HG03039 (cell line): Measurements from ENCODE around the gene SULT2B1.
"Not testable (repeated sequence)": the region's sequence is repeated elsewhere in the genome, so short reads cannot be mapped to it uniquely, and the experiment has no call there.

Source experiments
- ATAC-seq: cut with Tn5 transposase; IDR thresholded peaks from one replicate; pipeline ENCODE4 v1.9.1; 2021; ENCODE audit warnings: mild to moderate bottlenecking, moderate library complexity; ENCODE audit not compliant: unreplicated experiment

SULT2B1 gene

DNA sequence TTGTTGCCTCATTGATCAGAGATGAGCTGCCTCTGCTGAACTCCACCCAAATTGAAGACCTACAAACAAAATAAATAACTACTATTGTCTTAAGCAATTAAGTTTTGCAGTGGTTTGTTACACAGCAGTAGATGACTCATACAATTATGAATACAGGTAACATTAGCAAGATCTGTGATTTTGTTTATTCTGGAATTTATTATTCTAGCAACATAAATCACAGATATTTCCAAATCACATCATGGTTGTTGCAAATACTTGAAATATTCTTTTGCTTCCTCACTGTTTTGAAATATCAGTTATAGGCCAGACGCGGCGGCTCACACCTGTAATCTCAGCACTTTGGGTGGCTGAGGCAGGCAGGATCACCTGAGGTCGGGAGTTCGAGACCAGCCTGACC is 27.2 kb upstream of the SULT2B1 start:
- no peak for ATAC-seq

DNA sequence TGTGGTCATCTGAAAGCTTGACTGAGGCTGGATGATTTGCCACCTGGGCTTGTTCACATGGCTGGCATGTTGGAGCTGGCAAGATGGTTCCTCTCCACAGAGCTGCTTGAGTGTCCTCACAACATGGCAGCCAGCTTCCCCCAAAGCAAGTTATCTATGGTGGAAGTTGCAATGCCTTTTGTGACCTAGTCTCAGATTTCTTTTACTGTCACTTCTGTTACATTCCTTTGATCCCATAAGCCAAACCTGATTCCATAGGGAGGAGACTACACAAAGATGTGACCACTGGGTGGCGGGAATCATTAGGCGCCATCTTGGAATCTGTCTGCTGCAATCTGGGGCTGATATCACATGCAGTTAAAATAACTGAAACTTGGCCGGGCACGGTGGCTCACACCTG is 22.8 kb upstream of the SULT2B1 start:
- ATAC-seq: no peak

DNA sequence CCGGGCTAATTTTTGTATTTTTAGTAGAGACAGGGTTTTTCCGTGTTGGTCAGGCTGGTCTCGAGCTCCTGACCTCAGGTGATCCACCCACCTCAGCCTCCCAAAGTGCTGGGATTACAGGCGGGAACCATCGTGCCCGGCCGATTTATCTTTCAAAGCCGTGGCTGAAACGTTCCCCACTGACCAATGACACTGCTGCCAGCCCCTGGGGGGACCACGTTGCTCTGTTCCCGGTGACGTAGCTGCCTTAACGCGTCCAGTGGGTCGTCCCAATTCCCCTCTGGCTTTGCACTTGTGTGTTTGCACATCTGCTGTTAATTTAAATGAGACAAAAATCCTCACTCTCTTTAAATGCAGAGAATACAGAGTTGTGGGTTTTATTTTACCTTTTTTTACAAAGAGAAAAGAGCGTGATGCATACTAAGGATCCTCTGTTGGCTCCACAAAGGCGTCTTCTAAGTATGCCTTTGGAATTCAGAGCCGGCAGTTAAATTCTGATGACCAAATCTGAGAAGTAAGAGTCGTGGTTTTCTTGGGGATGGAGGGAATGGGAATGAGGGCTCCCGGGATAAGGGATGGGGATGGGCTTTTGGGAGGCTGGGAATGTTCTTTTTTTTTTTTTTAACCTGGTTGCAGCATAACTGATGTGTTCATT is 21.8 kb upstream of the SULT2B1 start:
- ATAC-seq: no peak

DNA sequence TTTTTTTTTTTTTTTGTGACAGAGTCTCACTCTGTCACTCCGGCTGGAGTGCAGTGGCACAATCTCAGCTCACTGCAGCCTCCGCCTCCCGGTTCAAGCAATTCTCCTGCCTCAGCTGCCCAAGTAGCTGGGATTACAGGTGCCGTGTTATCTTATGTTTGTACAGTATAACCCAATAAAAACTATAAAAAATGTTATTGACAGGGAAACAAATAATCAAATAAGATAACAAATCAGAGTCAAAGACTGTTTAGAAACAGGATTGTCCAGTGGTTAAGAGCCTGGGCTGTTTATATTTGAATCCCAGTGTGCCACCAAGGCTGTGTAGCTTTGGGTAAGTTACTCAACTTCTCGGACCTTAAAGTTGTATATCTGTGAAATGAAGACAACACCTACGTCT is 21.2 kb upstream of the SULT2B1 start:
- no peak for ATAC-seq

DNA sequence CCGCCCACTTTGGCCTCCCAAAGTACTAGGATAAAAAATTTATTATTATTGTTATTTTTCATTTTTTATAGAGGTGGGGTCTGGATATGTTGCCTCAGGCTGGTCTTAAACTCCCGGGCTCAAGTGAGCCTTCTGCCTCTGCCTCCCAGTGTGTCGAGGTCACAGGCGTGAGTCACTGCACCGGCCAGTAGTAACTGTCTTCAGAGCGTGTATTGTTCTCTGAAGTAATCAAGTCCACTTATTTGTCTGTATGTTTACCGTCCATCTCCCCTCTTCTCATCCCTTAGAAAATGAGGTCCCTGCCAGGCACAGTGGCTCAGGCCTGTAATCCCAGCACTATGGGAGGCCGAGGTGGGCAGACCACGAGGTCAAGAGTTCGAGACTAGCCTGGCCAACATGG is 18.2 kb upstream of the SULT2B1 start:
- ATAC-seq: no peak

DNA sequence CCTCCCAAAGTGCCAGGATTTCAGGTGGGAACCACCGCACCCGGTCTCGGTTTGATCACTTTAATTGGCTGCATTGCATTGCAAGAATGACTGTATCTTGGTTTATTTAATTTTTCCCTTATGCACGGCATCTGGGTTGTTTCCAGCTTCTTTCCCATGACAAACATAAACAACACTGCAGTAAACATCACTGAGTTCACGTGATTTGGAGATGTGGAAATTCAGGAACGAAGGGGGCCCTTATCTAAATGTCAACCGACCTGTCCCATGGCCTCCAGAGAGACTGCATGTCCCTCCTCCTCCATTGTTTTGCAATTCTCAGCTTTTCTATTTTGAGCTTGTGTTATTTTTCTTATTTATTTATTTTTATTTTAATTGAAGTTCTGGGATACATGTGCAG is 14.4 kb upstream of the SULT2B1 start:
- no peak for ATAC-seq

DNA sequence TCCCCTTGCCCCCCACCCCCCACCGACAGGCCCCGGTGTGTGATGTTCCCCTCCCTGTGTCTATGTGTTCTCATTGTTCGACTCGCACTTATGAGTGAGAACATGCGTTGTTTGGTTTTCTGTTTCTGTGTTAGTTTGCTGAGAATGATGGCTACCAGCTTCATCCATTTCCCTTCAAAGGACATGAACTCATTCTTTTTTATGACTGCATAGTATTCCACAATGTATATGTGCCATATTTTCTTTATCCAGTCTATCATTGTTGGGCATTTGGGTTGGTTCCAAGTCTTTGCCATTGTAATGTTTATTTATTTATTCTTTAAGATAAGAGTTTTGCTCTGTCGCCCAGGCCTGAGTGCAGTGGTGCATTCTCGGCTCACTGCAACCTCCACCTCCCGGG is 13.9 kb upstream of the SULT2B1 start:
- ATAC-seq: not testable (repeated sequence)

DNA sequence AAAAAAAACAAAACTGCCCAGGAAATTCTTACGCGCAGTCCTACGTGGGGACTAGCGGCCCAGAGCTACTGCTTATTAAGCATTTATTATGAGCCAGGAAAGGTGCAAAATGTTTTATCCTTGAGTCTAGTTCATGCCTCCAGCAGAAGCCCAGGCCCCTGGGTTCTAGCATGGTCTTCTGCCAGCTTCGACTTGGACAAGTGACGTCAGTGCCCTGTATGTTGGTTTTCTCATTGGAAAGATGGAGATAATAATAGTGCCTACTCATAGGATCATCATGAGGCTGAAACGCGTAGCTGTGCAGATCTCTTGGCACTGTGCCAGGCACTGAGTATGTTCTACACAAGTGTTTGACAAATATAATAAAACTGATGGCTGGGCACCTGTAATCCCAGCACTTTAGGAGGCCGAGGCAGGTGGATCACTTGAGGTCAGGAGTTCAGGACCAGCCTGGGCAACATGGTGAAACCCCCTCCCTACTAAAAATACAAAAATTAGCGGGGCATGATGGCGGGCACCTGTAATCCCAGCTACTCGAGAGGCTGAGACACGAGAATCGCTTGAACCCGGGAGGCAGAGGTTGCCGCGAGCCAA is 12.4 kb upstream of the SULT2B1 start:
- no peak for ATAC-seq

DNA sequence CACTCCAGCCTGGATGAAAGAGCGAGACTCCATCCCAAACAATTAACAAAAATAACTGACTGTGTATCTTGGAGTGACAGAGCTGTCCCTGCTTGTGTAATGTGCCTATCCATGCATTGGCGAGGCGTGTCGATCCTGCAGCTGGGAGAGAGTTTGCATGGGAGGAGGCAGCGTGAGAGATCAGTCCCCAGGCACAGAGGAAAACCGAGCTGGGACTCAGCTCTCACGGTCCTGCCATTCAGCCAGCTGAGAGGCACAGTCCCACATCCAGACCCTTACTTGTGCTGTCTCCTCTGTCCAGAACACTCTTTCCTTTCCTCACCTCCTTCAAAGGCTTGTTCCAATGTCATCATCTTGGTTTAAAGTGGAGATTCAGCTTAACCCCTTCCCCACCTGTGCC is 11.9 kb upstream of the SULT2B1 start:
- no peak for ATAC-seq

DNA sequence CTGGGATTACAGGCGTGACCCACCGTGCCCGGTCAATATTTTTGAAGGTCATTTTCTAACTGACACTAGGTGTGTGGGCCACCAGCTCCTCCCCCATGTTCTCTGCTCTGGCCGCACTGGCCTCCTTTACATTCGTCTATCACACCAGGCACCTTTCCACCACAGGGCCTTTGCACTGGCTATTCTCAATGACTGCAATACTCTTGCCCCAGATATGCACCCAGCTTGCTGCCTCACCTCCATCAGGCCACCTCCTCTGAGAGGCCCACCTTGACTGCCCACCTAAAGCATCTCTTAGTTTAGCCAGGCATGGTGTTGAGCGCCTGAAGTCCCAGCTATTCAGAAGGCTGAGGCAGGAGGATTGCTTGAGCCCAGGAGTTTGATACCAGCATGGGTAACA is 10.2 kb upstream of the SULT2B1 start:
- no peak for ATAC-seq

DNA sequence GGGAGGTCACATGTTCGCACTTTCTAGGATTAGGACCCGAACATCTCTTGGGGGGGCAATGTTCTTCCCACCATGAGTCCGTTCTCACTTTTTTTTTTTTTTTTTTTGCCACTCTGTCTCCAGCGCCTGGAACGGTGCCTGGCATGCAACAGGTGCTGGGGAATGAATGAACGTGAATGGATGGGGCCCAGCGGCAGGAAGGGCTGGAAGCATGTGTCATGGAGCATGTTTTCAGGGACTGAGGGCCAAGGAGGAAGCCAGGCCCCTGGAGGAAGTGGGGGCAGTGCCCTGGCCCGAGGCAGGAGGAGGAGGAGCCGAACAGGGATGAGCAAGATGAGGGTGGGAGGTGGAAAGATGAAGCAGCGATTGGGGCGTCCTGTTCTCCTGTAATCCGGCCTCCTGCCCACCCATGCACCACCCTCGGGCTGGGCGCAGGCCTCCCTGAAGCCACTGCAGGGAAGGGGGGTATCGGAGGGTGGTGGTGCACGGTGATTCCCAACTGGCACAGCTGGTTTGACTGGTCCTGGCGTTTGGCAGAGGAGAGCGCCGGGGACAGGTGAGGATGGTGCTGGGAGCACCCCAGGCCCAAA is 8.8 kb upstream of the SULT2B1 start:
- no peak for ATAC-seq

DNA sequence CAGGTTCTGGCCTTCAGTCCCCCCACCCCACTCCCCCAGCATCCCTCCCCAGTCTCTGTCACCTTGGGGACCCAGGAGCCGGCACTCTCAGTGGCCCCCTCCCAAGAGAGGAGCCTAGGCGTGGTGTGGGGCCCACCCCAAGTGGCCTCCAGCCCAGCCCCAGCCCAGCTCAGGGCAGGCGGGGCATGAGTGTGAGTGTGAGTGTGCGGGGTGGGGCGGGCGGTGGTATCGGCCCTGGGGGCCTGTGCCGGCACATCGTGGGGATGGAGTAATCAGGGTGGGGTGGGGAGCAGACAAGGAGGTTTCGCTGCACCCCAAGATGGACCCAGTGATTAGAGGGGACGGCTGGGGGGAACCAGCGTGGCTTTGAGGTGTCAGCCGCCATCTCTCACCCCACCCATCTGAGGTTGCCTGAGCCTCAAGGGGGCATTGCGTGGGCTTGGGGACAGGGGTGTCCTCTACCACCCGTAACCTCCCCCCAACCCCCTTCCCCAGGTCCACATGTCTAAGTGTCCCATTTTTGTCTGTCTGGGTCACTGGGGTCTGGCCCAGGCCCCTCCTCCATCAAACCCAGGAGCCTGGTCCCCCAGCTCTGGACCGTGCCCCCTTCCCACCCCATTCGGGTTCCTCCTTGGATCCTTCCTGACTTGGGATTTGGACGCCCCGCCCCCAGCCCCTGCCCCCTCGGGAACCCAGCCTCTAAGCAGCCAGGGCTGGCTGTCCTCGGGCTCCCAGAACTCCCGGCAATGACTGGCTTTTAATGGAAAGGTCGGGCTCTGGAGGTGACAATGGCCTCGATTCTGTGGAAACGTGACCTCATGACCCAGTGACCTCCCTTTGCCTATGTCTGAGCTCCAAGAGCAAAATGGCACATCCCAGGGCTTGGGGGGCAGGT is 6.9 kb upstream of the SULT2B1 start:
- no peak for ATAC-seq

DNA sequence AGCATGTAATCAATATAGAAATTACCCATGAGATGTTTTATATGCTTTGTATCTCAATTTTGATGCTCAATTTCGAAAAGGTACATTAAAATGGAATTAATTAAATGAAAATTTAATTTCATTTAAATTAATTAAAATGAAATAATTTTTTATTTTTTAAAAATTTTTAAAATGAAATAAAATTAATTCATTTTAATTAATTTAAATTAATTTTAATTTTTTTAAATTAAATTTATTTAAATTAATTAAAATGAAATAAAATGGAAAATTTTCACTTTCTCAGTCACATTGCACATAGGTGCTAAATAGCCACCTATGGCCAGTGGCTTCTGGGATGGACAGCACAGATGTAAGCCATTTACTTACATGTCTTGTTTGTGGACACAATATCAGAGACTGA is 4.2 kb upstream of the SULT2B1 start:
- ATAC-seq: no peak

DNA sequence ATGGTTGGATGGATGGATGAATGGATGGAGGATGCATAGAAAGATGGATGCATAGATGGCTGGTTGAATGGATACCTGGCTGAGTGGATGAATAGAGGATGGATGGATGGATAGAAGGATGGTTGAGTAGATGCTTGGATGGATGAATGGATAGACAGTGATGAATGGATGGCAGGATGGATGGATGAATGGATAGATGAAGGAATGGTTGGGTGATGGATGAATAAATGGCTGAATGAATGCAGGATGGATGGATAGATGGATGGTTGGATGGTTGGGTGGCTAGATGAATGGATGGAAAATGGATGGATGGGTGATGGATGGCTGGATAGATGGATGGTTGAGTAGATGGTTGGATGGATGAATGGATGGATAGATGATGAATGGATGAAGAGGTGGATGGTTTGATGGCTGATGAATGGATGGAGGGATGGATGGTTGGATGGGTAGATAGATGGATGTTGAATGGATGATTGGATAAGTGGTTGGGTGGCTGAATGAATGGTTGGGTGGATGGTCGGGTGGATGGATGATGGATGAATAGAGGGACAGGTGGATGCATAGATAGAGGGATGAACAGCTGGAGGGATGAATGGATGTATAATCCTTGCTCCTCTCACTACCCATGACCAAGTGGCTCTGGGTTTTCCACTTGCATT is 3.6 kb upstream of the SULT2B1 start:
- ATAC-seq: no peak

DNA sequence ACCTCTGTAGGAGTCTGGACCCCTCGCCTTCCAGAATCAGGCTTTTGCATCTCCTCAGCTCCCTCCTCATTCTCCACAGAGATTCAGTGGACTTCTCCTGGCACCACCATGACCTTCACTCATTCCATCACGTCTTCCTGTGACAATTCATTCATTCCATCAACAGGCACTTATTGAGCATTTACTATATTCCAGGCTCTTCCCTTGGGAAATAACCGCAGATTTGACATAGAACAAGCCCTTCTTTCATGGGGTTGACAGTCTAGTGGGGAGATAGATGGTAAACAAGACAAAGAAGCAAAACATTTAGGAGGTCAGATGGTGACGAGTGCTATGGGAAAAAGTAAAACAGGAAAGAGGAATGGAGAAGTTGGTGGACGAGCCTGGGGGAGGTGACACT is 2.6 kb upstream of the SULT2B1 start:
- no peak for ATAC-seq

DNA sequence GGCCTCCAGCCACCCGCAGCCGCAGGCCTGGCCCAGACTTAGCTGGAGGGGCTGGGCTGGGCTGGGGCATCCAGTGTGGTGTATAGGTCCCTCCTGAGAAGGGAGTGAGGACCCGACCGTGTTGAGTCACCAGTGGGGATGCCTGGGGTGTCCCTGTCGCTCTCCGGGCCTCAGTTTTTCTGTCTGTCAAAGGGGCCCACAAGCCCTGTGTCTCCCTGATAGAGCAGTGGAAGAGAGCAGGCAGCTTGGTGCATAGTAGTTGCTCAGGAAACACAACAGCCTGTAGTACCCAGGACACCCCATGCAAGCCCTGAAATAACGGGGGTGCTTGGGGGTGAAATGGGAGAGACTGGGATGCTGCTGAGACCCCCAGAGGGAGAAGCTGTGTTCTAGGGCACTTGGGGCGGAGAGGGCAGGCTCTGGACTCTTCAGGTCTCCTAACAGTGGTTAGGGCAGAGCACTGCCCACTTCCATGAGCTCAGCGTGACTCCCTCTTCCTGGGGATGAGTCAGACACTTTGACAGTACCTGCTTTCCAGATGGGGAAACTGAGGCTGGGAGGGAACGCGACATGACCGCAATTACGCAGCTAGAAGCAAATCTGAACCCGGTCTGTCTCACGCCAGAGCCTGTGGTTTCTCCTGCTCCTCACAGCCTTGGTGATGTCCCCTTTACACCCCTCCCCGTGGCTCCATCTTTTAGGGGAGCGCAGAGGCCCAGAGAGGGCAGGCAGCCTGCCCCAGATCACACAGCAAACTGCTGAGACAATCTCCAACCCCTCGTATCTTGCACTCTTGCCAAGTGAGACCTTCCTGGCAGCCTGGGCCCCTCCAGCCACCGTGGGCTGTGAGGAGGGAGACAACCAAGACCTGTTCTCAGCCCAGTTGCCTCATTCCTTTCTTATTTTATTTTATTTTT is 692 bp downstream of the SULT2B1 start:
- no peak for ATAC-seq

DNA sequence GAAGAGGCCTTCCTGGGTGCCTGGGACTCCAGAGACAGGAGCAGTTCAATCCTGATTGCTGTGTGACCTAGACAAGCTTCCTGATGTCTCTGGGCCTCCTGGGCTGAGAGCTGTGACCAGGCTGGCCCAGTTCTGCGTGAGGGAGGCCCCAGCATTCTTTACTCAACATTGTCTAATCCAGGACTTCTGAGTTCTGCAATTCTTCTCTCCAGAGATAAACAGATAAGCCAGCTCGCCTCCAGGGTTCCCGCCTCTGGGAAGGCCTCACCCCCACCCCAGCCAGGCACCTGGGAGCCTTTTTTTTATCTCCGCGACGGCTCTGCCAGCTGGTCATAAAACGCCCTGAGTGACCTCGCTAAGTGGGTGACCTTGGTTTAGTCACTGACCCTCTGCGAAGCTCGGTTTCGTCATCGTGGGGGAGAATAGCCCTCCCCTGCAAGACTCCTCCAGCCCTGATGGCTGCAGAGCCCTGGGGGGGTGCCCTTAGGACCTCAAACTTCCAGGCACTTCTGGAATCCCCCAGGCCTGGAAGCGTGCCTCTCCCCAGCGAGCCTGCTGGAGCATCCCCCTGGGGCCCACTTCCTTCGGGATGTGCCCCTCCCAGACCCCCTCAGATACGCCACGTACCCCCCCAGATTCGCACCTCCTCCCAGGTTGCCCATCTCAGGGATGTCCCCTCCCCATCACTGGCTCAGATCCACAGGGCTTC is 1.9 kb downstream of the SULT2B1 start:
- no peak for ATAC-seq

DNA sequence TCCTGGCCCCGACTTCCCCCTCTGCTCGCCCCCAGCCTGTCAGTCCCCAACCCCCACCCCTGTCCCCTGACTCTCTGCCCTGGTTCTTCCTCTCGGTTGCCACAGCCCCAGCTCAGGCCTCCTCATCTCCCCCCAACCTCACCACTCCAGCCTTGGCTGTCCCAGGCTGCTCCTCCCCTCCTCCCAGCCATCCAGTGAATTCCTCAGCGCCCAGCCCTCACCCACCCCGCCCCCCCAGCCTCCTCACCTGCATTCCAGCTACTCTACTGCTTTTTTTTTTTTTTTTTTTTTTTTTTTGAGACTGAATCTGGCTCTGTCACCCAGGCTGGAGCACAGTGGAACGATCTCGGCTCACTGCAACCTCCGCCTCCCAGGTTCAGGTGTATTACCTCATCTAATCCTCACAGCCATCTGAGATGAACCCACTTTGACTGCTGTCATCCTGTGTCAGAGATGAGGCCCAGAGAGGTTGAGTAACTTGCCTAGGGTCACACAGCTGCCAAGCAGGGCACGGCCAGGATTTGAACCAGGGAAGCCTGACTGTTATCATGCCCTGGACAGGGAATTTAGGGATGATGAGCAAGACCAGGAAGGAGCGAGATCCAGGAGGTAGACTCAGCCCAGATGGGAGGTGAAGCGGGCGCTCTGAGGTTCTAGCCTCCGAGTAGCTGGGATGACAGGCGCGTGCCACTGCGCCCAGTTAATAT is 2.6 kb downstream of the SULT2B1 start:
- ATAC-seq: no peak

DNA sequence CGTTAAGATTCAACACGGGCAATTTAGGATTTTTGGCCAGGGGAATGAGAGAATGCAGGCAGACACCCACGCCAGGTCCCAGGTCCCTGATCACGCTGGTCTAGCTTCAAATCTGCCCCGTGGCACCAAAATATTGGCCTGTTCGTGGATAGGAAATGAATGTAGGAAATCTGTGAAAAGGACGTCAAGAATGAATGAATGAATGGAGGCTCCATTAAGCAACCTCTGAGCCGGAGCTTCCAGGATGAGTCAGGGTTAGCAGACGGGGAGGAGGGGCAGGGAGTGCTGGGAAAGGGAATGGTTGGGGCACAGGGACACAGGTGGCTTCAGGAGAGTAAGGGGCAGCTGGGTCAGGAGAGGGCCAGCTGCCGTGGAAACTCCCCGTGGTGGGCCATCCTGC is 4.2 kb downstream of the SULT2B1 start:
- no peak for ATAC-seq
